Activated CD4-positive, alpha-beta T cell treated with anti-CD3 and anti-CD28 coated beads, Interleukin-2, amount 10 ng/mL, durations not matched to agents 24 days and 14 days (primary cell): Measurements from ENCODE around the gene KRTAP1-4. TPM values are rescaled to one million over a fixed set of nuclear protein-coding genes. Genes with fewer than 3 reads are reported as not detected.
"Not testable (repeated sequence)": the region's sequence is repeated elsewhere in the genome, so short reads cannot be mapped to it uniquely, and the experiment has no call there.

Experiments used
- DNase-seq: peaks from one replicate; pipeline ENCODE4 v3.0.0; 2022
- H3K27ac Mint-ChIP-seq: one replicate; pipeline ENCODE4 v1.8.0; 2022; ENCODE audit warnings: mild to moderate bottlenecking, mixed read lengths
- H3K27me3 Mint-ChIP-seq: one replicate; pipeline ENCODE4 v1.8.0; 2022; ENCODE audit warnings: mixed read lengths
- H3K36me3 Mint-ChIP-seq: one replicate; pipeline ENCODE4 v1.8.0; 2022; ENCODE audit warnings: low read depth, mild to moderate bottlenecking, mixed read lengths
- H3K4me1 Mint-ChIP-seq: one replicate; pipeline ENCODE4 v1.8.0; 2021; ENCODE audit warnings: mixed read lengths
- H3K4me3 Mint-ChIP-seq: one replicate; pipeline ENCODE4 v1.8.0; 2022; ENCODE audit warnings: mild to moderate bottlenecking, moderate library complexity, mixed read lengths
- H3K9me3 Mint-ChIP-seq: one replicate; pipeline ENCODE4 v1.8.0; 2021; ENCODE audit warnings: mixed read lengths
- intact Hi-C: fragments of 100-400 bp; cut with micrococcal nuclease; formaldehyde crosslinking; loops from one replicate; pipeline ENCODE4 v1.15.1; 2023
- total RNA-seq: library from RNA; stranded (reverse); gene quantifications from 2 replicates; pipeline ENCODE4 v1.2.3, GENCODE V29; 2022

KRTAP1-4 gene
- total RNA-seq, 1 donor from 2014 or later, result not detected

DNA sequence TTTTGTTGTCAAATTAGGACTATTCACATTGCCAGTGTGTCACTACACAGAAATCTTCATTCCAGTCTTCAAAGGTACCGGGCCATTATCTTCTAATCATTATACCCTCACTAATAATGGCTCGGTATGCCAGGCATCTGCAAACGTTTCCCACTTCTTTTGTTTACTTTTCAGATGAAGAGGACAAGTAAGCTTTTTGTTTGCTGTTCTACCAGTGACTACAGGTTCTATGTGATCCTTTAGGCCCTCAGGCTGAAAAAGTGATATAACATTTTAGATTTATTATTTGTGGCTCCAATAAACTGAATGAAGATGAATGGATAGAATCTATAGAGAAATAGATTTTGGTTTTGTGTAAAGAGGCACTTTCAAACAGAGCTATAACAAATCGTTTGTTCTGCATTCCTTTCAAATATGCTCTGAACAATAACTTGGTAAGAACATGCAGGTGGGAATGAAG, 20.7 kb downstream of the KRTAP1-4 start:
- intact Hi-C loops, result no loop called here
- no peak overlapping the region for H3K4me3 Mint-ChIP-seq
- no peak for DNase-seq
- peaks cover 6% of the 10 kb centered on the region for H3K27me3 Mint-ChIP-seq
- H3K36me3 Mint-ChIP-seq, result no peaks in the 10 kb centered on the region
- no peaks in the 10 kb centered on the region for H3K4me1 Mint-ChIP-seq
- H3K9me3 Mint-ChIP-seq, result no peaks in the 10 kb centered on the region
- no peak overlapping the region for H3K27ac Mint-ChIP-seq

DNA sequence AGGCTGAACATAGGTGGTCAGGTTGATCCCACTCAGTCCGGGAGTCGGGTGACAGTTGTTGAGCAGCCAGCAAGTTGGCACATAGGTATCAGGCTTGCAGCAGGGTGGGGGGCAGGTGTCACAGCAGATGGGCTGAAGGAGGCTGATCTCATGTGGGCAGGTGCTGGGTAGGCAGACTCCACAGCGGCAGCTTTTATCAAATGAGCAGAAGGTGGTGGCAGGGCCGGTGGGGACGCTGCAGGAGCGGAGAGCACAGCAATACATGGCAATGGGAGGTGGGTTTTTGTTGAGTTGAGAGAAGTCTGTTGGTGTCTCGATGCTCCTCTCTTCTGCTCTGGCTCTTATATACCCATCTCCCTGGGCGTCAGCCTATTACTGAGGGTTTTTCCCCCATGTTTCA, 21.2 kb downstream of the KRTAP1-4 start, which contains the start of gene KRTAP3-1:
KRTAP3-1 (minus strand) TSS at position 318 of the 400 bp plus-strand sequence; CDS start at position 264, 54 bp downstream.
- H3K9me3 Mint-ChIP-seq, result no peaks in the 10 kb centered on the region
- intact Hi-C loops, result no loop called here
- no peak within 1 kb of the TSS for H3K27ac Mint-ChIP-seq
- peaks cover 6% of the 10 kb centered on the region for H3K27me3 Mint-ChIP-seq
- H3K36me3 Mint-ChIP-seq, result no peaks in the 10 kb centered on the region
- DNase-seq, result no peak
- no peaks in the 10 kb centered on the region for H3K4me1 Mint-ChIP-seq
- no peak within 1 kb of the TSS for H3K4me3 Mint-ChIP-seq

DNA sequence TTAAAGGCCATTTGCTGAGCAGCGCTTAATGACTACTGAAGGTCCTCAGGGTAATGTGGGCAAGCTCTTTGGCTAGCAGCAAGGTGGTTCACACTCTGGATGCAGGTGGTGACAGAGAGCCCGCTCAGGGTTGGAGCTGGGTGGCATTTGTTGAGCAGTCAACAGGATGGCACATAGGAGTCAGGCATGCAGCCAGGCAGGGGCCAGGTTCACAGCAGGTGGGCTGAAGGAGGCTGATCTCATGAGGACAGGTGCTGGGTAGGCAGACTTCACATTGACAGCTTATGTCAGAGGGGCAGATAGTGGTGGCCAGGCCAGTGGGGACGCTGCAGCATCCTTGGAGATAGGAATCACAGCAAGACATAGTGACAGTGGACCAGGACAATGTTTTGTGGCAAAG, 25.6 kb downstream of the KRTAP1-4 start:
- Mint-ChIP-seq H3K36me3 (no peaks in the 10 kb centered on the region), H3K27me3 (no peaks in the 10 kb centered on the region), H3K9me3 (no peaks in the 10 kb centered on the region), H3K27ac (no peak overlapping the region), H3K4me3 (no peak overlapping the region), H3K4me1 (no peaks in the 10 kb centered on the region)
- intact Hi-C loops, result no loop called here
- DNase-seq, result no peak

DNA sequence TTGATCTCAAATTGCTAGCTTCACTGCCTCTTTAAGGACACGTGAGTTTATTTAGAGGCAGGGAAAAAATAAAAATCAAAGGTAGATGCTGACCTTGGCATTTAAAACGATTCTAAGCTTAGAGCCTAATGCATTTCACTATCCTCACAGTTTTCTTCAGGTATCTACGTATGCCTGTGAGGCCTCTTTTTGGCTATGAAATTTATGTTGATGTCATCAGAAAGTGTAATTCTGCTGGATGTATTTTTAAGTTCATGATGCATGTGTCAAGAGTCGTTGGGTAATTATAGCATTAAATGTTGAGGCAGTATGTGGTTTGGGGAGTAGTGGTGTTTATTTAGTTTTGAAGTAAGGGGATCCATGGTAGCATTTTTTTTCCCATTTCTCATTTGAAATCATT, 26.1 kb downstream of the KRTAP1-4 start:
- DNase-seq, result no peak
- no peak overlapping the region for H3K27ac Mint-ChIP-seq
- H3K27me3 Mint-ChIP-seq, result no peaks in the 10 kb centered on the region
- no peaks in the 10 kb centered on the region for H3K36me3 Mint-ChIP-seq
- no peak overlapping the region for H3K4me3 Mint-ChIP-seq
- intact Hi-C loops, result no loop called here
- H3K4me1 Mint-ChIP-seq, result no peaks in the 10 kb centered on the region
- no peaks in the 10 kb centered on the region for H3K9me3 Mint-ChIP-seq

DNA sequence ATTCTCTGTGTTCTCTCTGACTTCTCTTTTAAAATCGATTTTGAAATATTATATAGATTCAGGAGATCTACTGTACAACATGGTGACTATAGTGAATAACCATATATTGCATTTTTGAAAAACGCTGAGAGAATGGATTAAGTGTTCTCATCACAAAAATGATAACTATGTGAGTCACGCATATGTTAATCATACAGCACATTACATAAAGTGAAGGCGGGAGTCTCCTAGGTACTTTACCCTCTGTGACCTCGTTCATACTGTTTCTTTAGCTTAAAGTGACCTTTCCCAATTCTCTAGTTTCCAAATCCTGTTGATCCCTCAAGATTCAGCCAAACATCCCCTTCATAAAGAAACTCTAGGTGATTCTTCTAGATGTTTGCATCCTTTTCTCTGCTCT, 27.2 kb downstream of the KRTAP1-4 start:
- peaks cover 8% of the 10 kb centered on the region for H3K27me3 Mint-ChIP-seq
- intact Hi-C loops, result no loop called here
- no peak overlapping the region for H3K4me3 Mint-ChIP-seq
- no peaks in the 10 kb centered on the region for H3K4me1 Mint-ChIP-seq
- H3K27ac Mint-ChIP-seq, result no peak overlapping the region
- peaks cover 4% of the 10 kb centered on the region for H3K9me3 Mint-ChIP-seq
- H3K36me3 Mint-ChIP-seq, result no peaks in the 10 kb centered on the region
- no peak for DNase-seq

DNA sequence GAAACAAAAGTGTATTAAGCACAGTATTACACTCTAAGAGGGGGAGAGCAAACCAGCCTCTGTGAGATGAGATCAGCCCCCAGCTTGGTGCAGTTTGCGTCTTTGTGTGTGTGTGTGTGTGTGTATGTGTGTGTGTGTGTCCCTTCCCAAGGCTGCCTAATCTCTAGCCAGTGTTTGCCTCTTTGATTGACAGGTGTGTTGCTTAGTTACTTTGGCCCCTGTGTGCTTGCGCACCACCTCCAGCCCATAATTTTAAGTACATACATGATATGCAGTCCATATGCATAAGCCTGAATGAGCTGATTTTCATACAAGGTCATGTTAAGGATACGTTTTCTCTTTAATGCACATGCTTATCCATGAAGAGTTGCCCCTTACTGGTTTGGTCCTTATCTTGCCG, 28.2 kb downstream of the KRTAP1-4 start:
- H3K9me3 Mint-ChIP-seq, result peaks cover 4% of the 10 kb centered on the region
- no peak for DNase-seq
- H3K27me3 Mint-ChIP-seq, result peaks cover 17% of the 10 kb centered on the region
- intact Hi-C loops, result no loop called here
- no peaks in the 10 kb centered on the region for H3K4me1 Mint-ChIP-seq
- H3K4me3 Mint-ChIP-seq, result no peak overlapping the region
- H3K36me3 Mint-ChIP-seq, result no peaks in the 10 kb centered on the region
- no peak overlapping the region for H3K27ac Mint-ChIP-seq

DNA sequence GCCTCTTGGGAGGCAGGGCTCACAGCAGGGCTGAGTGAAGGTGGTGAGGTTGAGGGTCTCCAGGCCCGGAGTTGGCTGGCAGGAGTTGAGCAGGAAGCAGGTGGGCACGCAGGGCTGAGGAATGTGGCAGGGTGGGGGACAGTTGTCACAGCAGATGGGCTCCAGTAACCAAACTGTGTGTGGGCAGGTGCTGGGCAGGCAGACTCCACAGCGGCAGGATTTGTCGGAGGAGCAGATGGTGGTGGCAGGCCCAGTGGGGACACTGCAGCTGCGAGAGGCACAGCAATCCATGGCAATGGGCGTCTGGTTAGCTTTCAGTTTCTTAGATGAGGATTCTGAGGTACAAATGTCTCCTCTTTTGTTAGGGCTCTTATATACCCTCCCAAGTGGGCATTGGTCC, 30.4 kb downstream of the KRTAP1-4 start, which contains the start of gene KRTAP3-2:
KRTAP3-2 (minus strand) TSS at position 344 of the 400 bp plus-strand sequence; CDS start at position 291, 53 bp downstream.
- DNase-seq, H3K4me1 Mint-ChIP-seq, H3K36me3 Mint-ChIP-seq, H3K27ac Mint-ChIP-seq, H3K9me3 Mint-ChIP-seq, H3K4me3 Mint-ChIP-seq, intact Hi-C loops: not testable (repeated sequence)
- H3K27me3 Mint-ChIP-seq, result peaks cover 24% of the 10 kb centered on the region

DNA sequence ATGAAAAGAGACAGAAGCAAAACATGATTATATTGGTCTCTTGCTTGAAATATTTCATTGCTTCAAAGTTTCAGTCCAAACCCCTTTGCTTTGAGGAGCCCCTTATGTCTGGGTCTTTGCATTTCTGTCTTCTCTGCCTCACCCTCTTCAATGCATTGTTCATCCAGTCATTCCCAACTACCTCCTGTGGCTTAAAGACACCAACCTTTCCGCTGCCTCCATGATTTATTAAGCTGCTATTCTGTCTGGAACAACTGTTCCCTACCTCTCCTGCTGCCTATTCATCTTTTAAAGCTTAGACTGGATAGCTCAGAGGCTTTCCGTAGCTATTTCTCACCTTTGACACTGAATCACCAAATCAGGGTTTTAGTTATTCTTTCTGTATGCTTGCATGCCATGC, 32.6 kb downstream of the KRTAP1-4 start:
- Mint-ChIP-seq H3K27me3 (peaks cover 41% of the 10 kb centered on the region), H3K36me3 (no peaks in the 10 kb centered on the region)

DNA sequence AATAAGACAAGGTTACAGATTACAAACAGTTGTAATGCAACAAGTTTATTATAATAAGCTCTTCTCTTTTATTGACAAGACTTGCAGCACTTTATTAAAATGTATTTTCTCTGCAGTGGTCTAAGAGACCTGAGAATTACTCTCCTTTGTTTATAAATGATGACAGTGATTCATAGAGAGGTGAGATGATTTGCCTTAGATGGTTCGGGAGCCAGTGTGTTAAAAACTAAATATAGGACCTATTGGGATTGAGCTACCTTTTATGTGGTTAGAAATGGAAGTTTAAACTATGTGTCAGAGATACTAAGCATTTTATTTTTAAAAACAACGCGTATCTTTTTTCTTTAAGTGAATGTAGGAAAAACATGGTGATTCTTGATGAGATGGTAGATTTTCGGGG, 33.2 kb downstream of the KRTAP1-4 start:
- no peaks in the 10 kb centered on the region for H3K4me1 Mint-ChIP-seq
- intact Hi-C loops, result no loop called here
- no peak overlapping the region for H3K27ac Mint-ChIP-seq
- no peaks in the 10 kb centered on the region for H3K36me3 Mint-ChIP-seq
- peaks cover 4% of the 10 kb centered on the region for H3K9me3 Mint-ChIP-seq
- peaks cover 44% of the 10 kb centered on the region for H3K27me3 Mint-ChIP-seq
- no peak overlapping the region for H3K4me3 Mint-ChIP-seq
- DNase-seq, result no peak

More for the DNA sequence above, 32.6 kb downstream of the KRTAP1-4 start:
- Mint-ChIP-seq H3K4me3 (no peak overlapping the region), H3K27ac (no peak overlapping the region), H3K9me3 (peaks cover 4% of the 10 kb centered on the region), H3K4me1 (no peaks in the 10 kb centered on the region)
- no peak for DNase-seq
- intact Hi-C loops, result no loop called here

DNA sequence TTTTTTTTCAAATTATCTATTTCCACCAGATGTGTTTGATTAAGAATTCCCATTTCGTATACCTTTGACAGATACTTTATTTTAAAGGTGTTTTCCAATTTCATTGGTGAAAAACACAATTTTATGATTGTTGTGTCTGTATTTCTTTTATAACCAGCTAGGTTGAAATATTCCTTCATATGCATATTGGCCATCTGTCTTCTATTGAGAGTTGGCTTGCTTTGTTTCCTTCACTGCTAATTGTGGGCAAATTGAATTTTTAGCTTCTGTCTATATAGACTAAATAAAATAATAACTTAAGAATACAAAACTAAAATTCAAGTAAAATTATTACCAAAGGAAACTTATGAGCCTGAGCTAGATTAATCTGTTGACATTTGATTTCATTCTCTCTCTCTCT, 34.9 kb downstream of the KRTAP1-4 start:
- Mint-ChIP-seq H3K27me3 (peaks cover 47% of the 10 kb centered on the region), H3K36me3 (no peaks in the 10 kb centered on the region), H3K4me1 (no peaks in the 10 kb centered on the region), H3K4me3 (no peak overlapping the region), H3K27ac (no peak overlapping the region), H3K9me3 (peaks cover 4% of the 10 kb centered on the region)
- DNase-seq, result no peak
- intact Hi-C loops, result no loop called here

DNA sequence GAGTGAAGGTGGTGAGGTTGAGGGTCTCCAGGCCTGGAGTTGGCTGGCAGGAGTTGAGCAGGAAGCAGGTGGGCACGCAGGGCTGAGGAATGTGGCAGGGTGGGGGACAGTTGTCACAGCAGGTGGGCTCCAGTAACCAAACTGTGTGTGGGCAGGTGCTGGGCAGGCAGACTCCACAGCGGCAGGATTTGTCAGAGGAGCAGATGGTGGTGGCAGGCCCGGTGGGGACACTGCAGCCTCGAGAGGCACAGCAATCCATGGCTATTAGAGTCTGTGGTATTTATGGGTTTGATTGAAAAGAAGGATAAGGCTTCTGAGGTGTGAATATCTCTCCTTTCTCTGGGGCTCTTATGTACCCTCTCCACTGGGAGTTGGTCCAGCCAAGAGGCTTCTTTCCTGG, 36.2 kb downstream of the KRTAP1-4 start, which contains the start of gene KRTAP3-3:
KRTAP3-3 (minus strand) TSS at position 326 of the 400 bp plus-strand sequence; CDS start at position 259, 67 bp downstream.
- DNase-seq, result no peak
- H3K4me3 Mint-ChIP-seq, result no peak within 1 kb of the TSS
- no peaks in the 10 kb centered on the region for H3K36me3 Mint-ChIP-seq
- H3K27ac Mint-ChIP-seq, result no peak within 1 kb of the TSS
- peaks cover 3% of the 10 kb centered on the region for H3K9me3 Mint-ChIP-seq
- no peaks in the 10 kb centered on the region for H3K4me1 Mint-ChIP-seq
- H3K27me3 Mint-ChIP-seq, result peaks cover 52% of the 10 kb centered on the region
- intact Hi-C loops, result no loop called here

DNA sequence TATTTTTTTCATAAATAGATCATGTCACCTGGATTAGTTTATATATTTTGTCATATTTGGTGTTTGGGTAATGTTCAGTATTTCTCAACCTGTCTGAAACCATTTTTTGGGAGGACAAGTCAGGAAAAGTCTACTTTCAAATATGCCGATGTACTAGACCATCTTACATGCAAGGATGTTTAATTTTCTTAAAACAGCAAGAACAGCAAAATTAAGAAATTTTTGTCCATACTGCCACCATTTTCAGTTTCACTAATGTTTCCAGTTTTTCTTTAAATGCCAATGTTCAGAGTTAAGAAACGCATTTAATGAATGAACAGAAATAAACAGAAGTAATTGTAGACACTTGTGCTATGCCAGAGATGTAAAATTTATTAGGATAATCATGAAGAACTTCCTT, 36.9 kb downstream of the KRTAP1-4 start:
- DNase-seq, result no peak
- no peak overlapping the region for H3K4me3 Mint-ChIP-seq
- H3K27me3 Mint-ChIP-seq, result peaks cover 47% of the 10 kb centered on the region
- H3K4me1 Mint-ChIP-seq, result no peaks in the 10 kb centered on the region
- H3K36me3 Mint-ChIP-seq, result no peaks in the 10 kb centered on the region
- no peak overlapping the region for H3K27ac Mint-ChIP-seq
- intact Hi-C loops, result no loop called here
- no peaks in the 10 kb centered on the region for H3K9me3 Mint-ChIP-seq

DNA sequence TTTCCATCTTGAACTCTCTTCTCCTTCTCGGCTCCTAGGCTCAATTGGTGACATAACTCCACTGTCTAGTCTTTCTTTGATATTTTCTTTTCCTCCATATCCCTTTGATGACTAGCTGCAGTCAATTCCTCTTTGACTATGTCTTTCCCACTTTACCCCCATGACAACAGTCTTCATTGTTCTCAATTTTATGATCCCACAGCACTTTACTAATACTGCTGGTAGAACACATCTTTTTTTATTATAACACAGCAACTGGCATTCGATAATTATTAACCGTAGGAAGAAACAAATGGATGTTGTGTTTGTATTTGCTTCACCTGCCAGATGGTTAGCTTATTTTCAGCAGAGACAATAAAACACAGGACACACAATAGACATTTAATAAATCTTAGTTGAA, 37.3 kb downstream of the KRTAP1-4 start:
- Mint-ChIP-seq H3K4me1 (no peaks in the 10 kb centered on the region), H3K36me3 (no peaks in the 10 kb centered on the region), H3K4me3 (no peak overlapping the region), H3K27me3 (peaks cover 48% of the 10 kb centered on the region), H3K27ac (no peak overlapping the region), H3K9me3 (no peaks in the 10 kb centered on the region)
- no peak for DNase-seq
- intact Hi-C loops, result no loop called here

DNA sequence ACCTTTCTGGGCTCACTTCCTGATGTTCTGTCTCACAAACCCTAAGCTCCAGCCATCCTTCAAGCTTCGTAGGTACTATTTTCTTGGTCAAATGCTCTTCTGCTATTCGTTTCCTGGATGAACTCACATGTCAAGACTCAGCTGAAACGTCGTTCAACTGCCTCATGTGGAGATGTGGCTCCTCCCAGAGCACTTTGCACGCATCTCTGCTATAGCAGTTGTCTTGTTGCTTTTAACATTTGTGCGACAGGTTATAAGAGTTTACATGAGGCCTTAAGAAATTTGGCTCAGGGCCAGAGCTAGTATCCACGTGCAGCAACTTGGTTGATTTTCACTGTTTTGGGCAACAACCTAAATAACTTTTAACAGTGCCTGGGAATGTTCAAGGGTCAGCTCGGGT, 43.1 kb downstream of the KRTAP1-4 start:
- Mint-ChIP-seq H3K4me3 (no peak overlapping the region), H3K36me3 (no peaks in the 10 kb centered on the region), H3K27ac (no peak overlapping the region), H3K9me3 (no peaks in the 10 kb centered on the region), H3K4me1 (no peaks in the 10 kb centered on the region), H3K27me3 (peaks cover 33% of the 10 kb centered on the region)
- intact Hi-C loops, result no loop called here
- DNase-seq, result no peak

DNA sequence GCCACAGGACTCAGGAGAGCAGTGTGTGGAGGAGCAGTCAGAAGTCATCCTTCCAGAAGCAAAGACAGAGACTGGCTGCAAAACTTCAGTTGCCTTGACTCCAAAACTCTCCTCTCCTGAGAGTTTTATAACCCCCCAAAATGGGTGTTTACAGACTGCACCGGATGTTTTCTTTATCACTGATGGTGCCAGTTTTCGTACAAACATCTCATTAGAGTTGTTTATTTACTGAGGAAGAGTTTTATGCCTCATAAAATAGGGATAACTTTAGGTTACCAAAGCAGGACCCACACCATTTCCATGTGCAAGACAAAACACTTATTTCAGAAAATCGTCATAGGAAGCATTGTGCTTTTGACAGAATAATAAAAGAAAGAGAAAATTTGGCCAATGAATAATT, 45.8 kb downstream of the KRTAP1-4 start, which contains the start of gene KRT40:
KRT40 (minus strand) TSS at position 101 of the 400 bp plus-strand sequence; CDS start at position 48, 53 bp downstream.
- no peaks in the 10 kb centered on the region for H3K9me3 Mint-ChIP-seq
- no peak for DNase-seq
- peaks cover 25% of the 10 kb centered on the region for H3K27me3 Mint-ChIP-seq
- no peak within 1 kb of the TSS for H3K4me3 Mint-ChIP-seq
- no peaks in the 10 kb centered on the region for H3K4me1 Mint-ChIP-seq
- intact Hi-C loops, result no loop called here
- H3K36me3 Mint-ChIP-seq, result no peaks in the 10 kb centered on the region
- H3K27ac Mint-ChIP-seq, result no peak within 1 kb of the TSS
